Astrocyte of the hippocampus (primary cell): ENCODE measurements around the gene TAF10.

Source experiments
- DNase-seq: peaks from one replicate; pipeline ENCODE4 v3.0.0; 2011; ENCODE audit warnings: low read depth, low spot score

TAF10 gene

DNA sequence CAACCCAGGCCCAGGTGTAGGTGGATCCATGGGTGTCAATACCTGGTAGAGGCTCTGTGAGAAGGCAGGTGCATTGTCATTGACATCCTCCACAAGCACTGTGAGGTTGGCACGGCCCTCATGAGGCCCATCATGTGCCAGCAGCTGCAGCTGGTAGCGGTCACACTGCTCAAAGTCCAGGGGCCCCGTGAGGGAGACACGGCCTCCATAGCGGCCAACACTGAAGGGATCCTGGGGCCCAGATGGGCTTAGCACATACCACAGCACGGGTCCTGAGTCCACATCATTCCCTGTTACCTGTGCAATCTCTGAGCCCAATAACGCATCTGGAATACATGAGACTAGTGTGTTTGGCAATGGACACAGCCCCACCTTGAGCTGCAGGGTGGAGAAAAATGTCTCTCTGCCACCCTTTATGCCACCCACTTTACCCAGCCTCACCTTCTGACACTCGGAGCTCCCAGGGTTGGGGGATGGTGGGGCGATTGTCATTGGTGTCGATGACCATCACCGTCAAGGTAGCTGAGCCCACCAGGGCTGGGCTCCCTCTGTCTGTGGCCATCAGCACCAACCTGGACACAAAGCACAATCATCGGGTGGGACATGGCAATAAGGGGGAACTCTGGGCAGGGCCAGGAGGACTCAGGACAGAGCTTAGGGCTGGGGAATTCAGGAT is 13.3 kb upstream of the TAF10 start:
- DNase-seq: no peak

DNA sequence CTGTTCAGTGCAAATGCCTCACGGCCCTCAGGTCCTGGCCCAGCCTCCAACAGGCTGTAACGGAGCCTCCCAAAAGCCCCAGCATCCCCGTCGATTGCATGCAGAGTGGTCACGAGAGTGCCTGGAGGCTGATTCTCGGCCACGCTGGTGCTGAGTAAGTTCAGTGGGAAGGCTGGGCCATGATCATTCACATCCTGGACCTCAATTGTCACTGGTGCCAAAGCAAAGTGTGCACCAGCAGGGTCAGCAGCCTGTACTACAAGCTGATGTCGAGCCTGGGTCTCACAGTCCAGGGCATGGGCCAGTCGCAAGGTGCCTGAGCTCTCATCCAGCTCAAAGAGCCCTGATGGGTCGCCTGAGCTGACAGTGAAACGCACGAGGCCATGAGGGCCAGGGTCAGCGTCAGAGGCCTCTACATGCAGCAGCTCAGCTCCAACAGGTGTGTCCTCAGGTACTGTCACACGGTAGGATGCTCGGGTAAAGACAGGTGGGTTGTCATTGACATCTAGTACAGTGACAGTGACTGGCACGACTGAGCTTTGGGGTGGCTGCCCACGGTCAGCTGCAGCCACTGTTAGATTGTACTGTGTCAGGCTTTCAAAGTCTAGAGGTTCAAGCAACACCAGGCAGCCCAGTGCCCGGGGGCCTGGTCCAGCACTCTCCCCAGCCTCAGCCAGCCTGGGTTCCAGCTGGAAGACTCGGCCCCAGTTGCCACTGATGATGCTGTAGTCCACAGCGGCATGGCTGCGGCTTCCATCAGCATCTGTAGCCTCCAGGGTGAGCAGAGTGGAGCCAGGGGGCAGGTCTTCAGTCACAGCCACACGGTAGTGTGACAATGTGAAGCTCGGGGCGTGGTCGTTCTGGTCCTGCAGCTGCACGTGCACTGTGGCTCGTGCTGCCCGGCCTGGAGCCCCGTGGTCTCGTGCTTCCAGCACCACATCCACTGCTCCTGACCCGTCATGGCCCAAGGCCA is 11.7 kb upstream of the TAF10 start:
- DNase-seq: no peak

DNA sequence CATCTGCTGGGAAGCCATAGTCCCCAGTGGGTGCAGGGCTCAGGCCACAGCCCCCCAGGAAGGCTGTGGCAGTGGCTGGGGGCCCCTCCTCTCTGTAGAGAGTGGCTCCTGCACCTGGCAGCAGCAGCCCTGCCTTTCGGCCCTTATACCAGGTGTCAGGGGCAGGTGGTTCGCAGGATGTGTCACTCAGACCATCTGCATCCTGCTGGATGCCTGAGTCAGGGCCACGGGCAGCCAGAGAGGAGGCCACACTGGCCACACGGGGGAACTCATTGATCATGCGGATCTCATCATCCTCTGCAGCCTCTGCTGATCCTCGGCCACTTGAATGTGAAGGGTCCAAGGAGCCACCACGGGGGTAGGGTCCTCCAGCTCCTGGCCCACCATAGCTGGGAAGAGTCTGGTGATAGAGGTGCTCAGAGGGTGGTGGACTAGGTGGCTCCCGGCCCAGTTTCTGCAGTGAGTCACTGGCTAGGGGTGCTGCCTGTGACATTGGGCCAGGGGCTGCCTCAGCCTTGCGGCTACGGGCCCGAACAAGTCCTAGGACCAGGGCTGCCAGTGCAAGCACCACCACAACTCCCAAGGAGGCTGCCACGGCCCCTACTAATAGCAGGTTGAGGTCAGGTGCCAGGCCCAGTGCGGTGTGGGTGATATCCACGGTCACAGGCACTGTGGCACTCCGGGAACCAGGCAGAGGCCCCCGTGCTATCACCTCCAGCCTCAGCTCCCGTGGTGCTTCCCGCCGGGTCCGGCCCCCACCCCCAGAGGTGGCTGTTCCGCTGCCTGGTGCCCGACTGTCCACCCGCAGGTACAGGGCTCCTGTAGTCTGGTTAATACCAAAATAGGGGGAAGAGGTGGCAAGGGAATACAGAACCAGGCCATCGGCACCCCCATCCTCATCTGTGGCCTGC is 10.5 kb upstream of the TAF10 start:
- DNase-seq: no peak

DNA sequence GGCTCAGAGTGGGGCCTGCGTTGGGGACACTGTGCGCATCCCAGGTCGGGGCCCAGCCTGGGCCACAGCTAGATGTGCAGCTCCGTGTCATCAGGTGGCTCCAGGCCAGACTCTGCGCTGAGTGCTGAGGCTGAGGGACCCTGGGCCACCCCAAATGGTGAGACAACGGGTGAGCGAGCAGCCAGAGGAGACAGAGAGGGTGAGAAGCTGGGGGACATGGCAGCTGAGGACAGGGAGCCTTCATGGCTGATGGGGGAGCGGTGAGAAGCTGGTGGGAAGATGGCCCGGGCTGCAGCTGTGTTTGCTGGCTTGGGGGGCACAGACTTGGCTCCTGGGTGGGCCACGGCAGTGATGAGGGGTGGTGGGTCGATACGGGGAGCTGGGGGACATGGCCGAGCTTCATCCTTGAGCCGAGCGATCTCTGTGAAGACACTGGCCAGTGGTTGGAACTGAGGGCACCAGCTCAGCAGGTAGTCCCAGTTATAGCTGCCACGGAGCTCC is 9.7 kb upstream of the TAF10 start:
- DNase-seq: no peak

DNA sequence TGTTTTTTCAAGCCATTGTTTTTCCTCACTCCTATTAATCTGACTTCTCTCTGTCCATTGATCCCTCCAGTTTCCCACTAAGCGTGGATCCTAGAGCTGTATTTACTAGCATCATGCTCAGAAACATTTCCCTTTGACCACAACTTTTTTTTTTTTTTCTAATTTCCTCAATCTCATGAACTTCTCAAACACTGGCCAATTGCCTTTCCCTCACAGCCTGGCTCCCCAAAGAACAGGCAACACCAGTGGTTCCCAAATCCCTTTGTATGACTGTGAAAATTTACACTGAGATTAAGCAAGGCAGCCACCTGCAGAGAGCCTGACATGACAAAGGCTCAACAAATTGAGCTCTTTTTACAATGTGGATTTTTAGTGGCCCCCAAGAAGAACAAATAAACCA is 8.6 kb upstream of the TAF10 start:
- DNase-seq: no peak

DNA sequence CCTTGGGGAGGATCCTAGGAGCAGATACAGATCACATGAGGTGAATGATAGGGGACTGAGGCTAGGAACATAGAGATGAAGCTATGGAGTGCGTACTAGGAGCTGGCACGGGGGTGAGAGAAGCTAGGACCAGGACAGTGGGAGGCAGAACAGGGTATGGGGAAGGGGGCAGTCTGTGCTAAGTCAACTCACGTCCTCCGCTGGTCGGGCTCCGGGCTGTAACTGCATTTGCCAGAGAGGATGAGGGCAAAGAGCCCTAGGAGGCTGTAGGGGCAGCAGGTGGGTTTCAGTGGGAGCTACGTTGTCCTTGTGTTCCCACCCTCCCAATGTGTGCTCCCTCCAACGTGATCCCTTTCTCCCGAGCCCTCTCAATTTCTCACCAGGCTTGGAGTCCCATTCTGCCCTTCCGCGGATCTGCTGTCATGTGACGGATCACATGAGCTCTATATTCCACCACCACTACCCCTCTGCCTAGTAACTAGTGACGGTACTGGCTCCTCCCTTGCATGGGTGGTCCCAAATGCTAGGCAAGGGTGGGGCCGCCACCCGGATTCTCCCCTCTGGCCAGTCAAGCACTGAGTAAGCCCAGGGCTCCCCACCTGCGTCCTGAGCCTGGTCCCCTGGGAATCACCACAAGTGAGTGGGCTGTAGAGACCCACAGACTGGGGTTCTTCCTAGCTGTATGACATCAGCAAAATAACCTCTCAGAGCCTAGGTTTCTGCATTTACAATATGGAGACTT is 7.2 kb upstream of the TAF10 start, which contains the start of gene TPP1:
Gene TPP1, minus strand, starts transcription at position 419 of the 742 bp plus-strand sequence. Its CDS starts 22 bp downstream, at position 397.
- peak; percentile 97 for DNase-seq

DNA sequence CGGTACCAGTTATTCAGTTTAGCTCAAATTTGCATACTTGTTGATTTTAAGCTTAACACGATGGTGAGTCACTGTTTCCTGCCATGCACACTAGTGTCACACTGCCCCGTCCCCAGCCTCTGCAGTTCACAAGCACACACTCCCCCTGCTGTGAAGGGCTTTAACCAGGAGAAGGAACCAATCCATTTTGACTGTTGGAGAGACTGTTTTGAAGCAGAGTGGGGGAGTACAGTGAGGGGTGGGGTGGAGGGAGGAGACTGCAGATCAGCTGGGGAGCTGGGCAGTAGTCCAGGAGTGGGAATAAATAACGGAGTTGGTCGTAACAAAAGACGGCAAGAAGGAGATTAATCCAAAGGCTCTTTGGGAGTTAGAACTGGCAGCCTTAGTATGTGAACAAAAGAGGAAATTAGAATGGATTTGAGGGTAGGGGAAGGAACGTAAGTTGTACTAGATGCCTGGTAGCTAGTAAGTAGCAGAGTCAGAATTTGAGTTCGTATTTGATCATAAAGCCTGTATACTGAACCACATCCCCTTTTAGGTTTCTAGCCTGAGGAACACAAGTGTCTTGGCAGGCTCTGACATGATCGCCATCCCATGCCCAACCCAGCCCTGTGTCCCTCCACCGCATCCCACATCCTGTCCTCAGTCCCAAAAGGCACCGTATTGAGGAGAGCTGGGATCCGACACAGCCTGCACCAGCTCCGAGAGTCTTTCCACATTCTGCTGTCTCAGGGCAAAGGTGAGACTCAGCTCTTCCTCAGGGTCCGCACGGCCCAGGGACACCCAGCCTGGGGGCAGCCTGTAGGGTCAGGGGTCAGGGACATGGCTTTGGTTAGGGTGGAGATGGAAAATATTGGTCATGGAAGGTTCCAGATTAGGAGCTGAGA is 6.3 kb upstream of the TAF10 start:
- peak; percentile 89 for DNase-seq

DNA sequence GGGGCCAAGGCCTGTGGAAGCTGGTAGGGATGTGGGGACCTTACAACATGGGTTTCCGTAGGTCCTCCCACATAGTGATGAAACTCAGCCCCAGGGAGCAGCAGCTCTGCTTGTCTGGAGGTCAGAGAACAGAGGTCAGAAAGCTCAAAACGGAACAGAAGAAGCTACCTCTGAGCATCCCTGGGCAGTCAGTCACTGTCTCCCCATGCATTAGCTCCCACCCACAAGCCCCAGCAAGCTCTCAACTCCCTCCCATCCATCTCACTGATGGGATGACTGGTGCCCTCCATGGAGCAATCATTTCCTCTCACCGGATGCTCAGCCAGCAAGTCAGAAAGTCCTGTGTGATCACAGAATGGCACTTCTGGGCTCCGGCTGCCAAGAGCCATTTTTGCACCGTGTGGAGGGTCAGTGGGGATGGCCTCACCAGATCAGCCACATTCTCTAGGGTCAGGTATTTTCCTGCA is 5.3 kb upstream of the TAF10 start:
- no peak for DNase-seq

DNA sequence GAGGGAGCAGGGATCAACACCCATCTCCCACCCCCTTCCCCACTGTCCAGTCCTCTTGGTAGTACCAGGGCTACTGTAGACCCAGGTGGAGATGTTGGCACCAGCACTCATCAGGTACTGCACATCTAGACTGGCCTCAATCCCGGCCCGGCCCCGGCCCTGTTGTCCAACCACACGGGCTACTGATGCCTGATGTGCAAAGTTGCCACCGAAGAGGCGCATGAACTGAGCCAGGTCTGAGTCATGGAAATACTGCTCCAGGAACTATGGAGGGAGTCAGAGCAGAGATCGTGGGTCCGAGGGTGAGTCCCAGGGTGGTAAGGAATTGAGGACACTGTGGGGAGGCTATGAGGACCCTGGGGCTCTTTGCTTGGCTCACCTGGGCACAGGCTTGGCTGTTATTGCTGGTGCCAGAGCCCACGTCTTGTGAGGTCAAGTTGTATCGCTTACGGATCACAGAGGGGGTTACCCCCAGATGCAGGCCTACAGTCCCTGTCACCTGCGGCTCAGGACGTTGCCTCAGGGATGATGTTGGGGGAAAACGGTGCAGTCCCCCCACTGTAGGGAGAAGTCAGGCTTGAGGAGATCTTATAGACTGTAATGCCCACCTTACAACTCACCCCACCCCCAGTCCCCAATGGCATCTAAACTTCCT is 4.7 kb upstream of the TAF10 start:
- DNase-seq: no peak

DNA sequence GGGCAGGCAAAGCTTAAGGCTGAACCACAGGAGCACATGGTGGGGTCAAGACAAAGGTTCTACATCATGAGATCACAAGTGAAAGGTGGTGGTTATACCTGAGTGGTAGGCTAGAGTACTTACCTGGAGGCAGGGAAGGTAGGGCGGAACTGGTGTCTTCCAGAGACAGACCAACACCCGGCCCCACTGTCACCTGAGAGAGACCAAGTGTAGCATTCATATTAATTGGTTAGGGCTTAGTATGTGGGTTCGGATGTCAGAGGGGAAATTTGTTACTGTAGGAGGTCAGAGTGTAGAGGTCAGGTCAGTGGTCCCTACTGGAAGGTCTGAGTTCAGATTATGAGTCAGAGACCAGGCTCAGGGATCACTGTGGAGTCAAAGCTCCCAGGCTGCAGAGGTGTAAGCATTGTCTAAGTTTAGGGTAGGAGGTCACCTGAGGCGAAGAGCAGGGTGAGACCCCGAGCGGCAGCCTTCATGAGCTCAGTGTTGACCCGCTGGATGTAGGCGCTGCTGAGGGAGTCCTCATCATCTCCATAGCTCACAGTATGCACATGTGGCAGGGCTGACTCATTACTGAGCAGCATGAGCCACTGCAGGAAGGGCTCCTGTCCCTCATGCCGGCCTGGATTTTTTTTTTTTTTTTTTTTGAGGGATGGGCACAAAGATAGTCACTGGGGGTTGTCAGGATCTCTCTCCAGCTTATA is 4.0 kb upstream of the TAF10 start:
- no peak for DNase-seq

DNA sequence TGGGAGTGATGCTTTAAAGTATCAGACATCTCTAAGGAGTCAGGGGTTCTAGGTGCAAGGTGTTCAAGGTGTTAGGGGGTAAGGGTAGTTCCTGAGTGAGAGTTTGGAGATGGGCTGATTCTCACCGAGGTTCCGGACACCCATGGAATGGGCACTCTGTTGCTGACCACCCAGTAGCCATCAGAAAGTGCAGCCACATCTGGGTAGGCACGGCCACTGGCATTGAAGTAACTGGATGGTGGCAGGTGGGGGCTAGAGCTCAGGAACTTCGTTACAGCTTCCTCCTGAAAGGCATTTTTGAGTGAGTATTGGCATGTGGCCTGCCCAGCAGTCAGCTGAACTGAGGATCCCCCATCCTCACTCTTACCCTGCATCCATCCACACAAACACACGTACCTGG is 3.0 kb upstream of the TAF10 start:
- DNase-seq: no peak

DNA sequence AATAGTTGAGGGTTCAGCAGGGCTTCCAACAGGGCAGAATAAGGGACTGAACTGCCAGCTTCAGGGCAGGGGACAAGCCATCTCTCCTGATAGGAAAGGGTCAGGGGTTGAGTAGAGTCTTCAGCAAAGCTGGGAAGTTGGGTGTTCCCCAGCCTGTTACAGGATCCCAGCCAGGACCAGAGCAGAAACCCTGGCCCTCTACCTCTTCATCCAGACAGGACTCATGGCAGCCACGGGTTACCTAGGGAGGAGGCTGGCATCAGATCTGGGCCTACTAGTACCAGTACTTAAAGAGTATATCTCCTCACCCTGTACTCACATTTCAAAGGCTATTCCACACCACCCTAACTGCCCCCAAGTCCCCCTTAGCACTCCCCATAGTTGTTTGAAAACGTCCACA is 2.4 kb upstream of the TAF10 start:
- DNase-seq: no peak

DNA sequence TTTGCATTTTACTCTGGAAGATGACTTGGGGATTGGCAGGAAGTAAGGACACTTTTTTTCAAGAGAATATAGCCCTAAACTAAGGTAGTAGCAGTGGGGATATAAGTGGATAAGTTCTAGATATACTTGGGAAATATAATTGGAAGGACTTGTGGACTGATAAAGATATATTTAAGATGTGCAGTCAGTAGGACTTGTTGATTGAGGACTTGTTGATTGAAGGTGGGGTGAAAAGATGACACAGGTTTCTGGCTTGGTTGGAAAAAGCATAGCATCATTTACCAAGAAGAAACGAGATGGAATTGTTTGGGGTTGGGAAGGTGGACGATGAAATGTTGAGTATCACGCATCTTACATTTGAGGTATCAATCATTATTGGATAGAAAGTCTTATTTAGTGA is 1.5 kb upstream of the TAF10 start:
- DNase-seq: no peak

DNA sequence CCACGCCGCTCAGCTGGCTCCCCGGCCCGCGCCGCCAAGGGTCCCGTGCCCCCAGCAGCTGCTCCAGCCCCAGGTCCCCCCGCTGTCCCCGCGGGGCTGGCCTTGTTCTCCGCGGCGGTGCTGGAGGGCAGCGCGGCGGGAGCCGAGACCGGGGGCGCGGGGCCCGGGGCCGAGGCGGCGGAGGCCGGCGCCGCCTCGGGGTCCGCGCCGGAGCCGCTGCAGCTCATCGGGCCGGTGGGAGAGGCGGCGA is 128 bp downstream of the TAF10 start:
- no peak for DNase-seq

DNA sequence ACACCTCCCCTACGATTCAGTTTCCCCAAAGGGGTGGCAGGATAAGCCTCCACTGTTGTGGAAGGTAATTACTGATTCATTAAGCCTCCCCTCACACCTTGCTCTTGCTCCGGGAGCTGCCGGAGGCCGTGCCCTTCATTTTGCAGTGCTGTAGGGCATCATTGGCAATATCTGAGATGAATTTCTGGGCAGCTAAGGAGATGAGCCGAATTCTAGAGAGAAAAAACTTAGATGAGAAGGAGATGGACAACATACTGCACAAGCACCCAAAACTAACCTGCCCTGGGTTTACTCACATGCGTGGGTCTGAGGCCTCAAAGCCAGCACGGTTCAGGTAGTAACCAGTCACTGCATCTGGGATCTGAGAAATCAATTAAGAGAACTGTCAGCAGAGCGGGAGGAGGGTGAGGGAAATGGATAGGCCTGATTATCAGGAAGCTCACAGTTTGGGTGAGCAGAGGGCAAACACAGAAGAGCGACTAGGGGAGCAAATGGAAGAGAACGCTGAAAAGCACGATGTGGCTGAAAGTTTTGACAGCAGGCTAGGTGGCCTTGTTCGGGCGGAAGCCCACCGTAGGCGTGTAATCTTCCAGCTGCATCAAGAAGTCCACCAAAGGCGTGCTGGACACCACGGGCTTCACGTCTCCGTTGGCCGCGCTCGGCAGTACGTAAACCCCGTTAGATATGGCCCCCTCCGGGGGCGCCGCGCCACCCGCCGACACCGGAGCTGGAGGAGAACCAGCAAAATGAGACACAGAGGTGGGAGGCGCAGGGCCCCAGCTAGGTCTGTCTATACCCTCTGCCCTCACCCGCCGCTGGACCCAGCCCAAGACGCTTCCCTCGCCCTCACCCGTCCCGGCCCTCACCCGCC is 689 bp downstream of the TAF10 start:
- DNase-seq: no peak

DNA sequence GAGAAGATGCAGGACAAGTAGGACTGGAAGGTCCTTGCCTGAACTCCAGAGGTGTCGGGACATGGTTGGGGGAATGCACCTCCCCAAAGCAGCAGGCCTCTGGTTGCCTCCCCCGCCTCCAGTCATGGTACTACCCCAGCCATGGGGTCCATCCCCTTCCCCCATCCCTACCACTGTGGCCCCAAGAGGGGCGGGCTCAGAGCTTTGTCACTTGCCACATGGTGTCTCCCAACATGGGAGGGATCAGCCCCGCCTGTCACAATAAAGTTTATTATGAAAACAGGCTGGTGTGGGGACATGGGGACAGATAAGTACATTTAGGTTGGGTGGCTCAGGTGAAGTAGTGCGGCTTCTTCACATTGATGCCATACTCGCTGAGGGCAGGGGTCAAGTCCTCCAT is 1.4 kb downstream of the TAF10 start:
- no peak for DNase-seq

DNA sequence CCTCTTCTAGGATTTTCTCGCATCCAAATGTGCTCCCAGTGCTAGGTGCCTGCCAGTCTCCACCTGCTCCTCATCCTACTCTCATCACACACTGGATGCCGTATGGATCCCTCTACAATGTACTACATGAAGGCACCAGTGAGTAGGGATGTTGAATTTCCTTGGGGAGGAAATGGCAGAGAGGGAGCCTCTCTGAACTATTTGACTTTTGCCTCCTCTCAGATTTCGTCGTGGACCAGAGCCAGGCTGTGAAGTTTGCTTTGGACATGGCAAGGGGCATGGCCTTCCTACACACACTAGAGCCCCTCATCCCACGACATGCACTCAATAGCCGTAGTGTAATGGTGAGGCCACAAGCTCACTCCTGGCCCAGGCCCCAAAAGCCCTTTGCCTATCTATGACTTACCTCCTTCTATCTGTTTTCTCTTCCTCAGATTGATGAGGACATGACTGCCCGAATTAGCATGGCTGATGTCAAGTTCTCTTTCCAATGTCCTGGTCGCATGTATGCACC is 2.5 kb downstream of the TAF10 start:
- no peak for DNase-seq
